ENCODE results near the gene VARS1.
"Not testable (repeated sequence)": the region's sequence is repeated elsewhere in the genome, so short reads cannot be mapped to it uniquely, and the experiment has no call there.

Gene VARS1

DNA sequence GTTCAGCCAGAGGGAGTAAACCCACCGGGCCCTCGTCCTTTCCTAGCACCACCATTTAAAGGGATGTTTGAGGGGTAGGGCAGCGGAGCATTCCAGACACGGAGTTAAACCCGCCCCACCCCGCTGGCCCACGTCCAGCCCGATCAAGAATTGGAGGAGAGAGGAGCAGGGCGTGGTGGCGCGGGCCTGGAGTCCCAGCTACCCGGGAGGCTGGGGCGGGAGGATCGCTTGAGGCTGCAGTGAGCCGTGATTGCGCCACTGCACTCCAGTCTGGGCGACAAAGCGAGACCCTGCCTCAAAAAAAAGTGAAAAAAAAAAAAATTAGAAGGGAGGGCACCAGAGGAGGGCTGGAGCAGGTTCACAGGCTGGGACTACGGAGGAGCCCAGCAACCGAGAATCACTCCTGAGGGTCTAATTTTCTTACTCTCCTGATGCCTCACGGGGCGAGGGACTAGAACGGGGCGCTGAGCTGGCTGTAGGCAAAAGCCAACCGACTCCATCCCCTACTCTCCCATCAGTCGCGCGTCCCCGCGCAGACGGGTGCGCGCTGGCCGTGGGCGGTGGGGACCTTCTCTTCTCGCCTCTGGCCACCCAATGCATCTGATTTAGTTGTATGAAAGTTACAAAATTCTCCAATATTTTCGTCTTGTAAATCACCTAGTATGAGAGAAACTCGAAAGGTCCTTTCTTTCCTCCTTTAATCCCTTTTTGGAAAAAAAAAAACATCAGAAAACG lies 25.9 kb upstream of the VARS1 start:
- peak; percentile 45 for DNase-seq

DNA sequence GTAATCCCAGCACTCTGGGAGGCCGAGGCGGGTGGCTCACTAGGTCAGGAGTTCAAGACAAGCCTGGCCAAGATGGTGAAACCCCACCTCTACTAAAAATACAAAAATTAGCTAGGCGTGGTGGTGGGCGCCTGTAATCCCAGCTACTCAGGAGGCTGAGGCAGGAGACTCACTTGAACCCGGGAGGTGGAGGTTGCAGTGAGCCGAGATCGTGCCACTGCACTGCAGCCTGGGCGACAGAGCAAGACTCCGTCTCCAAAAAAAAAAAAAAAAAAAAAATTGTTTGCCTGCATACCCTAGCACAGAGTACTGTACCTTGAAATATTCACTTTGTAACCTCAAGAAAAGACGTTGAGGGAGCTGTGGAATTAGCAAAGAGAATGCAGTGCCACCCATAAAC lies 24.8 kb upstream of the VARS1 start:
- DNase-seq = not testable (repeated sequence)

GRCh38 chr6:31819871-31820299 lies 24.3 kb upstream of the VARS1 start:
- no peak for DNase-seq

DNA sequence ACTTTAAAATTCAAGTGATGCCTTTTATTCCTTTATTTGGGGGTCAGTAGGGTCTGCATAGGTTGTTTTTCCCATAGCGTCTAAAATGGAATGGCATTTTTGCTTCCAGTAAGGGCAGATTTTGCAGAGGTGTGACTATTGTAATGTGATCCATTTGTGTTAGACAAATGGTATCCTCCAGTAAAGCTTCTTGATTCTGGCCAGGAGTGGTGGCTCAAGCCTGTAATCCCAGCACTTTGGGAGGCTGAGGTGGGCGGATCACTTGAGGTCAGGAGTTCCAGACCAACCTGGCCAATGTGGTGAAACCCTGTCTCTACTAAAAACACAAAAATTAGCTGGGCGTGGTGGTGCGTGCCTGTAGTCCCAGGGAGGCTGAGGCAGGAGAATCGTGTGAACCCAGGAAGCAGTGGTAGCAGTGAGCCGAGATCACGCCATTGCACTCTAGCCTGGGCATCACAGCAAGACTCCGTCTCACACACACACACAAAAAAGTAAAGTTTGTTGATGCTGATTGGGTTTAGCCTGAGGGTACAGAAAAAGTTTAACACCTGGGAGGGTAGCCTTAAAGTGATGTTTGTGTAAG lies 22.5 kb upstream of the VARS1 start:
- DNase-seq = peak; percentile 18

DNA sequence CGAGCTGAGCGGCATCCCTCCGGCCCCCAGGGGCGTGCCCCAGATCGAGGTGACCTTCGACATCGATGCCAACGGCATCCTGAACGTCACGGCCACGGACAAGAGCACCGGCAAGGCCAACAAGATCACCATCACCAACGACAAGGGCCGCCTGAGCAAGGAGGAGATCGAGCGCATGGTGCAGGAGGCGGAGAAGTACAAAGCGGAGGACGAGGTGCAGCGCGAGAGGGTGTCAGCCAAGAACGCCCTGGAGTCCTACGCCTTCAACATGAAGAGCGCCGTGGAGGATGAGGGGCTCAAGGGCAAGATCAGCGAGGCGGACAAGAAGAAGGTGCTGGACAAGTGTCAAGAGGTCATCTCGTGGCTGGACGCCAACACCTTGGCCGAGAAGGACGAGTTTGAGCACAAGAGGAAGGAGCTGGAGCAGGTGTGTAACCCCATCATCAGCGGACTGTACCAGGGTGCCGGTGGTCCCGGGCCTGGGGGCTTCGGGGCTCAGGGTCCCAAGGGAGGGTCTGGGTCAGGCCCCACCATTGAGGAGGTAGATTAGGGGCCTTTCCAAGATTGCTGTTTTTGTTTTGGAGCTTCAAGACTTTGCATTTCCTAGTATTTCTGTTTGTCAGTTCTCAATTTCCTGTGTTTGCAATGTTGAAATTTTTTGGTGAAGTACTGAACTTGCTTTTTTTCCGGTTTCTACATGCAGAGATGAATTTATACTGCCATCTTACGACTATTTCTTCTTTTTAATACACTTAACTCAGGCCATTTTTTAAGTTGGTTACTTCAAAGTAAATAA lies 21.8 kb upstream of the VARS1 start:
- DNase-seq = not testable (repeated sequence)

GRCh38 chr6:31815025-31815838 lies 19.7 kb upstream of the VARS1 start, which contains the start of the genes HSPA1A and HSPA1L:
HSPA1A (plus strand) TSS chr6:31815543; CDS start chr6:31815757, 214 bp downstream.
HSPA1L (minus strand) TSS chr6:31815283; CDS start chr6:31811972, 3,311 bp downstream.
- peak; percentile 87 for DNase-seq

DNA sequence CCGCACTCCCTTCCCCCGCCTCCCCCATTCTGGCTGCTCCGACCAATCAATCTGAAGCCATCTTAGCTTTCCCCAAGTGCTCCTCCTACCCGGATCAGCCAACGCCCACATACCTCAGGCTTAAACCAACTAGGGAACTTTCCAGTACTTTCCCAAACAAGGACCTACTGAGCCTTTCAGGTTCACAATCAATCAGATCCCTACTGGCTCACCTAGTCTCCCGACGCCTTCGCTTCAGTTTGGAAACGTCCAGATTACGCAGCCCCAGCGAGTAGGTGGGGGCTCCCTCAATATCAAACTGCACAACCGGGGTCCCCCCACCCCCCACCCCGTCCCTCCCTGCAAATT lies 19.1 kb upstream of the VARS1 start:
- DNase-seq = peak; percentile 72

DNA sequence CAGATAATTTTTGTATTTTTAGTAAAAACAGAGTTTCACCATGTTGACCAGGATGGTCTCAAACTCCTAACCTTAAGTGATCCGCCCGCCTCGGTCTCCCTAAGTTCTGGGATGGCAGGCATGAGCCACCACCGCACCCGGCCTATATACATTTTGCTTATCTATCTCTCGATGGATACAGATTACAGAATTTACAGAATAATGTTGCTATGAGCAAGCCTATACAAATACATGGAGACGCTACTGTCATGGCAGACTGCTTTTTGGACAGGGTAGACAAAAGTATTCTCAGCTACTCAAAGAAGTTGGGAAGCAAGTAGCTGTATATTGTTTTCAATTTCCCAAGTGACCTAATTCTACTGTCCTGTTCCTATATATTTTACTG lies 17.9 kb upstream of the VARS1 start:
- no peak for DNase-seq

- no peak for DNase-seq
Observed at GRCh38 chr6:31811645-31812044, 16.1 kb upstream of the VARS1 start.

DNA sequence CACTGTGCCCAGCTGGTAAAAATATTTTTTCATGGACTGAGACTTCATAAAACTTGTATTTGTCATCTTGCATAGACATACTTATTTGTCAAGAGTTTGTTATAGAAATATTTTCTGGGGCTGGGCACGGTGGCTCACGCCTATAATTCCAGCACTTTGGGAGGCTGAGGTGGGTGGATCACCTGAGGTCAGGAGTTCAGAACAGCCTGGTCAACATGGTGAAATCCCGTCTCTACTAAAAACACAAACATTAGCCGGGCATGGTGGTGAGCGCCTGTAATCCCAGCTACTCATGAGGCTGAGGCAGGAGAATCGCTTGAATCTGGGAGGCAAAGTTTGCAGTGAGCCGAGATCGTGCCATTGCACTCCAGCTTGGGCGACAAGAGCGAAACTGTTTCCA lies 13.0 kb upstream of the VARS1 start:
- DNase-seq = not testable (repeated sequence)

DNA sequence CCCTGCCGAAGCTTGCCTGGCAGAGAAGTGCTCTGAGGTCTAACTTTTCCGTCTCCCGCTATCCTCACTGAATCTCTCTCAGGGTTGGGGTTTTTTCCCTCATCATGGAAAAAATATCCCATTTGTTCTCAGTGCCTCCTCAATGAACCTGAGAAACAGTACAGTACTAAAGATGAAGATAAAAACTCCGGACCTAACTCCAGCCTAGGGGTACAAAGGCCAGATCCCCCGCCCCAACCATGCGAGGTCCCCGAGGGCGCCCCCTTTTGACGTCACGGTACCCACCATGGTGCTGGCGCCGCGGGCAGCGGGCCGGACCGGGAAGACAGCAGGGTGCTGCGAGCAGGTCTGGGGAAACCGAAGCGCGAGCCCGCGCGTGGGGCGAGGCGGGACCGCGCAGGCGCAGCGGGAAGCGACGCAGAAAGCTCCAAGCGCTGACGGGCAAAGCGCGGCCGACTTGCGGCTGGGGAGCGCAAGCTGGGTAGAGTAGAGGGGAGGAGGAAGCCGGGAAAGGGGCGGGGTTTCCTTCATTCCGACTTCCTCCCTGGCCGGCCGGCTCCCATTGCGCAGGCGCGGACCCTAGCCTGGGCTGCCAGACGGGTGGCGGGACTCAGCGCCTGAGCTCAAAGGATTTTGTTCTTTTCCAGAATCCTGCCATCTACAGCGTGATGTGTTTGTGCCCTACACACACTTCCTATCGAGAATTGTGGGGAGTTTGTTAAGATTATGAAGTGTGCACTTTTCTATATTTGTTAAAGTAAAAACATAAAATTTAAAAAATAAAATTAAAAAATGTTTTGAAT lies 11.1 kb upstream of the VARS1 start, which contains the start of gene LSM2:
LSM2 (minus strand) TSS at position 497 of the 803 bp plus-strand sequence; CDS start at position 288, 209 bp downstream.
- DNase-seq = peak; percentile 98

DNA sequence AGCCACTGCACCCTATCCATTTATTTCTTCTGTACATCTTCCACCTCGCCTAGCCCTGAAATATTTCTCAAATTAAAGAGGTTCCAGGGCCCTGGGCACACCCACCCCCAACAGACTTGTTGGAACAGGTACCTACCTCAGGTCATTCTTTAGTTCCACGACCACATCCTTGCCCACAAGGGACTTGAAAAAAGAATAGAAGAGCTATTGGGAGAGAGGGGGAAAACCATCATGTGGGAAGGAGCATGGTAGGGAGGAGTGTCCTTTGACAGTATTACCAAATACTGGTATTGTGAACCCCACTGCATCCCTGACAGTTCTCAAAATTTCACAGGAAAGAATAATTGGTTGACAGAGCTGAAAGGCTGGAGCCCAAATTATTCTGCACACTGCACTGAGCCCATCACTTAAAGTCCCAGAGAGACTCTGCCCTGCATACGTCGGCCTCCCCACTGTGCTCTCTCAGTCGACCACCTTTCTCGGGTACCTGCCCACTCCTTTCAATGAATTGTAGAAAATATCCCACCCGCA lies 10.5 kb upstream of the VARS1 start:
- no peak for DNase-seq

DNA sequence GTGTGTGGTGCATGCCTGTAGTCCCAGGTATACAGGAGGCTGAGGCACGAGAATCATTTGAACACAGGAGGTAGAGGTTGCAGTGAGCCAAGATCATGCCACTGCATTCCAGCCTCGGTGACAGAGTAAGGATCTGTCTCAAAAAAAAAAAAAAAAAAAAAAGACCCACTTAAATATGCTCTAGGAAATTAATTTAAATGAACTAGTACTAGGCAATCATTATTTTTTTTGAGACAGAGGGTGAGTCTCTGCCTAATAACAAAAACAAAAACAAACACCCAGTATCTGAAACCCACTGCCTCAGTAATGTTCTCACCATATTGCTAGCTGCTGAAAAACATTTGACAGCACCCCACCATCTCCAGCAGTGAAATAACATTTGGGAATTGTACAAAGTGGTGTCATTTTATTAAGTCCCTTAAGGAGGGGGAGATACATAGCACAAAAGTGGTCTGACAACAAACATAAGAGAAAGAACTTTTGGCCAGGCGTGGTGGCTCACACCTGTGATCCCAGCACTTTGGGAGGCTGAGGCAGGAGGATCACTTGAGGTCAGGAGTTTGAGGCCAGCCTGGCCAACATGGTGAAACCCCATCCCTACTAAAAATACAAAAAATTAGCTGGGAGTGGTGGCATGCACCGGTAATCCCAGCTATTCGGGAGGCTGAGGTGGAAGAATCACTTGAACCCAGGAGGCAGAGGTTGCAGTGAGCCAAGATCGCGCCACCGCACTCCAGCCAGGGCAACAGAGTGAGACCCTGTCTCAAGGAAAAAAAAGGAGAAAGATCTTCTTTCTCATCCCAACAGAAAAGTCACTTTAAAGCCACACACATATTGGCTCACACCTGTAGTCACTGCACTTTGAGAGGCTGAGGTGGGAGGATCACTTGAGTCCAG lies 5.7 kb upstream of the VARS1 start:
- DNase-seq = not testable (repeated sequence)

GRCh38 chr6:31799781-31800180 lies 4.2 kb upstream of the VARS1 start:
- DNase-seq = no peak

- DNase-seq = peak; percentile 47
Observed at GRCh38 chr6:31797588-31797987, 2.0 kb upstream of the VARS1 start.

DNA sequence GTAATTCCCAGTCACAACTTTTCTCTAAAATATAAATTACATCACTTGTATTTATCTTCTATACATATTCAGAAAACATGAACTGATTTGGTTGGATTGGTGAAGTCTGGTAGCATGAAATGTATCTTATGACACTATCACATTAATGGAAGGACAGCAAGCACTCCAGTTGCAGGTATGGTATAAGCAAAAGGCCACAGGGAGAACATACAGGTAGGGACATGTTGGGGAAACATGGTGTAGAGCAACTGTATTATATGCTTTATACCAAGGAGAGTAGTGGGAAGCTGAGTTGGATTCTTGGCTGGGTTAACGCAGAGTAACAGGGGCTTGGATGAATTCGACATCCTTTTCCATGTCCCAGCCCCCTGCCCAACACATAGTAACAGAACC lies 1.4 kb upstream of the VARS1 start:
- no peak for DNase-seq

GRCh38 chr6:31794866-31795615 lies 511 bp downstream of the VARS1 start:
- DNase-seq = no peak

- DNase-seq = no peak
Observed at GRCh38 chr6:31794294-31794865, 1.2 kb downstream of the VARS1 start.

DNA sequence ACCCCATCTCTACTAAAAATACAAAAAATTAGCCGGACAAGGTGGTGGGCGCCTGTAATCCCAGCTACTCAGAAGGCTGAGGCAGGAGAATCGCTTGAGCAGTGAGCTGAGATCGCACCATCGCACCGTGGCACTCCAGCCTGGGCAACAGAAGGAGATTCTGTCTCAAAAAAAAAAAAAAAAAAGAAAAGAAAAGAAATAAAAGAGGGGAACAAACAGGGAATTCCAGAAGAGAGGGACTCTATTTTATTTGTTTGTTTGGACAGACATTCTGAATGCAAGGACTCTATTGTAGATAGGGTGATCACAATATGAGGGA lies 1.7 kb downstream of the VARS1 start:
- not testable (repeated sequence) for DNase-seq

GRCh38 chr6:31792761-31793171 lies 2.8 kb downstream of the VARS1 start:
- no peak for DNase-seq
